Measurements from ENCODE around the gene SGMS1. TPM values are rescaled to one million over a fixed set of nuclear protein-coding genes. Genes with fewer than 3 reads are reported as not detected.

SGMS1 gene
- polyA plus RNA-seq, 1 experiment = 21.1 TPM

DNA sequence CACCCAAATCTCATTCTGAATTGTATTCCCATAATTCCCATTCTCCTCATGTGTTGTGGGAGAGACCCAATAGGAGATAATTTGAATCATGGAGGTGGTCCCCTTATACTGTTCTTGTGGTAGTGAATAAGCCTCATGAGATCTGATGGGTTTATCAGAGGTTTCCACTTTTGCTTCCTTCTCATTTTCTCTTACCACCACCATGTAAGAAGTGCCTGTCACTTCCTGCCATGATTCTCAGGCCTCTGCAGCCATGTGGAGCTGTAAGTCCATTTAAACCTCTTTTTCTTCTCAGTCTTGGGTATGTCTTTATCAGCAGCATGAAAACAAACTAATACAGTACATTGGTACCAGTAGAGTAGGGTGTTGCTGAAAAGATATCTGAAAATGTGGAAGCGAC lies 274.2 kb downstream of the SGMS1 start:
- ChIA-PET POLR2A (no interaction called here), CTCF (interaction anchor here (1.2 kb wide), 1 partner anchor 18 kb away, joined by 3 read pairs; no protein-coding TSS in a partner anchor)
- no peak for DNase-seq (ENCODE audit: low read depth)
- H3K36me3 ChIP-seq (ENCODE audit: control insufficient read depth, insufficient read depth, low read length) = no peaks in the 10 kb centered on the region
- no peaks in the 10 kb centered on the region for H3K27me3 ChIP-seq (ENCODE audit: control insufficient read depth, insufficient read depth, low read length)
- no peak for TF ChIP-seq CTCF (IDR thresholded peaks at IDR 0.05; ENCODE audit: insufficient read depth, low read depth, low read length)
- no peak overlapping the region for H3K4me3 ChIP-seq (ENCODE audit: low read depth, low read length)

DNA sequence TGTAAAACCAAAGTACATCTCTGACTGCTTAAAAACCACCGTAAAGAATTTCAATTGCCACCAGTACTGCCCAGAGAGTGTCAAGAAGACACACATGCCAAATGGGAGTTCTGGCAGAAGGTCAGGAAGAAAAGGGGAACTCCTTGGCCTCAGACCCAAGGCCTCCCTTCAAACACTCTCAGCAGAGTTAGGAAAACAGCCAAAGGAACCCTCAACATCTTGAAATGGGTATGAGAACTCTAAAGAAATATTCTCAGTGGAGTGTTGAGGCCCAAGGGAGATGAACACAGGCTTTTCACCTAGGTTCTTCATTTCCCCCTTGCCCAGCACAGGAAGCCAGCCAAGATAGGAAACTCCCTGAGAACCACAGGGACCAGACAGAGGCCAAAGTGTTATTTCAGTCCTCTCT lies 276.4 kb downstream of the SGMS1 start:
- H3K36me3 ChIP-seq (ENCODE audit: control insufficient read depth, insufficient read depth, low read length) = peaks cover 2% of the 10 kb centered on the region; the same call in 1 of the 2 replicates
- TF ChIP-seq CTCF (IDR thresholded peaks at IDR 0.05; ENCODE audit: insufficient read depth, low read depth, low read length) = no peak
- H3K4me3 ChIP-seq (ENCODE audit: low read depth, low read length) = no peak overlapping the region
- H3K27me3 ChIP-seq (ENCODE audit: control insufficient read depth, insufficient read depth, low read length) = no peaks in the 10 kb centered on the region
- POLR2A ChIA-PET = no interaction called here
- DNase-seq (ENCODE audit: low read depth) = no peak
- CTCF ChIA-PET = no interaction called here

GRCh38 chr10:50346942-50347341 lies 276.8 kb downstream of the SGMS1 start:
- Histone ChIP-seq H3K4me3 (ENCODE audit: low read depth, low read length) (no peak overlapping the region), H3K36me3 (ENCODE audit: control insufficient read depth, insufficient read depth, low read length) (peaks cover 2% of the 10 kb centered on the region; the same call in 1 of the 2 replicates), H3K27me3 (ENCODE audit: control insufficient read depth, insufficient read depth, low read length) (no peaks in the 10 kb centered on the region)
- CTCF ChIA-PET = no interaction called here
- DNase-seq (ENCODE audit: low read depth) = no peak
- POLR2A ChIA-PET = no interaction called here
- TF ChIP-seq CTCF (IDR thresholded peaks at IDR 0.05; ENCODE audit: insufficient read depth, low read depth, low read length) = no peak

- ChIA-PET POLR2A (no interaction called here), CTCF (no interaction called here)
- Histone ChIP-seq H3K36me3 (ENCODE audit: control insufficient read depth, insufficient read depth, low read length) (peaks cover 2% of the 10 kb centered on the region; the same call in 1 of the 2 replicates), H3K4me3 (ENCODE audit: low read depth, low read length) (no peak overlapping the region), H3K27me3 (ENCODE audit: control insufficient read depth, insufficient read depth, low read length) (no peaks in the 10 kb centered on the region)
- TF ChIP-seq CTCF (IDR thresholded peaks at IDR 0.05; ENCODE audit: insufficient read depth, low read depth, low read length) = no peak
- no peak for DNase-seq (ENCODE audit: low read depth)
These were observed 278.2 kb downstream of the SGMS1 start for GRCh38 chr10:50345545-50345944.

- H3K27me3 ChIP-seq (ENCODE audit: control insufficient read depth, insufficient read depth, low read length) = no peaks in the 10 kb centered on the region
- no peak for DNase-seq (ENCODE audit: low read depth)
- ChIA-PET POLR2A (interaction anchor here (0.8 kb wide), 1 partner anchor 180 kb away, joined by 3 read pairs; no protein-coding TSS in a partner anchor), CTCF (interaction anchor here (0.6 kb wide), 1 partner anchor 52 kb away, joined by 4 read pairs; no protein-coding TSS in a partner anchor)
- no peak overlapping the region for H3K4me3 ChIP-seq (ENCODE audit: low read depth, low read length)
- H3K36me3 ChIP-seq (ENCODE audit: control insufficient read depth, insufficient read depth, low read length) = peaks cover 2% of the 10 kb centered on the region; the same call in 1 of the 2 replicates
- TF ChIP-seq CTCF (IDR thresholded peaks at IDR 0.05; ENCODE audit: insufficient read depth, low read depth, low read length) = no peak
These were observed 279.9 kb downstream of the SGMS1 start for GRCh38 chr10:50343702-50344331.
